Nephron progenitor cell (in vitro differentiated cells): ENCODE data around the gene GALNT10.
A peak's percentile ranks its signal among the peaks of the same experiment; 100 is the strongest.

Source experiments
- DNase-seq: peaks from one replicate; pipeline ENCODE4 v3.0.0; 2021
- H3K27ac Mint-ChIP-seq: 2 replicates; pipeline ENCODE4 v1.8.0; 2021; ENCODE audit warnings: mild to moderate bottlenecking, moderate library complexity, mixed read lengths
- H3K27me3 Mint-ChIP-seq: 2 replicates; pipeline ENCODE4 v1.8.0; 2021; ENCODE audit warnings: mild to moderate bottlenecking, low read depth, mixed read lengths; ENCODE audit not compliant: poor library complexity
- H3K36me3 Mint-ChIP-seq: 2 replicates; pipeline ENCODE4 v1.8.0; 2021; ENCODE audit warnings: low read depth, mixed read lengths
- H3K4me1 Mint-ChIP-seq: 2 replicates; pipeline ENCODE4 v1.8.0; 2021; ENCODE audit warnings: mixed read lengths
- H3K4me3 Mint-ChIP-seq: 2 replicates; pipeline ENCODE4 v1.8.0; 2021; ENCODE audit warnings: mild to moderate bottlenecking, moderate library complexity, mixed read lengths
- H3K9me3 Mint-ChIP-seq: 2 replicates; pipeline ENCODE4 v1.8.0; 2021; ENCODE audit warnings: mild to moderate bottlenecking, moderate library complexity, mixed read lengths
- TF ChIP-seq, protein P1 (sequence below): fragments of 200-600 bp; sonication (generic); IDR thresholded peaks from 2 replicates; pipeline ENCODE4 v1.5.0; 2021; ENCODE audit warnings: antibody characterized with exemption

GALNT10 gene

DNA sequence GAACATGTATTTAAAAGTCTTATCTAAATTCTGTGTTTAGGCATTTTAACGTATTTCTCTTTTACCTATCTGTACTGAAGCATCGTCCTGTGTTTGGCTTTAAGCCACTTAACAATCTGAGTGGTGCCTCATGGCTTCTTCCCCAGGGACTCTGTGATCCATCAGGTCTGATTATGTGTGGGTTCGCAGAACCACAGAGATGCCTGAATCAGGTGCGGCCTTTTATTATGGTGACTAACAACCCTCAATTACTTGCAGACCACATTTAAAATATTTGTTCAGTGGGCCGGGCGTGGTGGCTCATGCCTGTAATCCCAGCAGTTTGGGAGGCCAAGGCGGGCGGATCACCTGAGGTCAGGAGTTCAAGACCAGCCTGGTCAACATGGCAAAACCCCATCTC lies 215.7 kb downstream of the GALNT10 start:
- Mint-ChIP-seq H3K4me3 (no peak overlapping the region), H3K9me3 (no peaks in the 10 kb centered on the region), H3K36me3 (peaks cover 13% of the 10 kb centered on the region), H3K27ac (no peak overlapping the region), H3K27me3 (peaks cover 7% of the 10 kb centered on the region), H3K4me1 (peaks cover 48% of the 10 kb centered on the region)
- no peak for DNase-seq
- TF ChIP-seq, protein P1, sequence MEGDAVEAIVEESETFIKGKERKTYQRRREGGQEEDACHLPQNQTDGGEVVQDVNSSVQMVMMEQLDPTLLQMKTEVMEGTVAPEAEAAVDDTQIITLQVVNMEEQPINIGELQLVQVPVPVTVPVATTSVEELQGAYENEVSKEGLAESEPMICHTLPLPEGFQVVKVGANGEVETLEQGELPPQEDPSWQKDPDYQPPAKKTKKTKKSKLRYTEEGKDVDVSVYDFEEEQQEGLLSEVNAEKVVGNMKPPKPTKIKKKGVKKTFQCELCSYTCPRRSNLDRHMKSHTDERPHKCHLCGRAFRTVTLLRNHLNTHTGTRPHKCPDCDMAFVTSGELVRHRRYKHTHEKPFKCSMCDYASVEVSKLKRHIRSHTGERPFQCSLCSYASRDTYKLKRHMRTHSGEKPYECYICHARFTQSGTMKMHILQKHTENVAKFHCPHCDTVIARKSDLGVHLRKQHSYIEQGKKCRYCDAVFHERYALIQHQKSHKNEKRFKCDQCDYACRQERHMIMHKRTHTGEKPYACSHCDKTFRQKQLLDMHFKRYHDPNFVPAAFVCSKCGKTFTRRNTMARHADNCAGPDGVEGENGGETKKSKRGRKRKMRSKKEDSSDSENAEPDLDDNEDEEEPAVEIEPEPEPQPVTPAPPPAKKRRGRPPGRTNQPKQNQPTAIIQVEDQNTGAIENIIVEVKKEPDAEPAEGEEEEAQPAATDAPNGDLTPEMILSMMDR: no peak

DNA sequence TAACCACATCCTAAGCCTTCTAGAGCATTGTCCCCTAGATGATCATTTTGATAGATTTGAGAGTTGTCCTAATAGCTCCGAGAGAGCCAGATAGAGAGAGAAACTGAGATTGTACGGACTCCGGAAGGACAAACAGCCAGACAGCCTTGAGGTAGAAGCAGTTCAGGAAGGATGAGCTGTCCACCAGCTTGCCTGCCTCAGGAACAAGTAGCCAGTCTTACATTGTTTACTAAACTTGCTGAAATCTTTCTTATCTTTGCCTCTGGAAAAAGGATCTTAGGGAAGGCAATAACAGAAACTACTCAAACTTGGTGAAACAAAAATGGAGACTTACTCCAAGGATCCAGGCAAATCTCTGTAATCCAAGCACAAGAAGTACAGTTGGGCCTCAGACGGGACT lies 216.3 kb downstream of the GALNT10 start:
- TF ChIP-seq, protein P1: no peak
- DNase-seq: no peak
- H3K9me3 Mint-ChIP-seq: no peaks in the 10 kb centered on the region
- H3K4me3 Mint-ChIP-seq: no peak overlapping the region
- peak overlapping the region; percentile 60 for H3K27ac Mint-ChIP-seq
- peaks cover 7% of the 10 kb centered on the region for H3K27me3 Mint-ChIP-seq
- H3K4me1 Mint-ChIP-seq: peaks cover 48% of the 10 kb centered on the region
- peaks cover 19% of the 10 kb centered on the region for H3K36me3 Mint-ChIP-seq

DNA sequence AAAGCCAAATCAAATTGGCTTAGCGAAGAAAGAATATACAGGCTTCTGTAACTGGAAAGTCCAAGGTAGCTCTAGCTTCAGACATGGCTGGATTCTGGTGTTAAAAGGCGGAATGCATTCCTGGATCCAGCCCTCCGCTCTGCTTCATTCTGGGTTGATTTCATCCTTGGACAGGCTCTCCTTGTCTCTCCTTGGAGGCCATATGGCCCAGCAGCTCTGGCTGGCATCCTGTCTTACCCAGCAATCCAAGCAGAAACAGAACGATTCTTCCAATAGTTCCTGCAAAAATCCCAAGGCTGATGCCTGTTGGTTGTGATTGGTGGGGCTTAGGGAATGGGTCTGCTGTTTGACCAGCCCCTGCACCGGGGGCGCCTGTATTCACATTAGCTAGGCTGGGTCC lies 218.3 kb downstream of the GALNT10 start:
- Mint-ChIP-seq H3K4me3 (no peak overlapping the region), H3K36me3 (peaks cover 32% of the 10 kb centered on the region), H3K4me1 (peaks cover 58% of the 10 kb centered on the region), H3K27me3 (peaks cover 7% of the 10 kb centered on the region), H3K9me3 (no peaks in the 10 kb centered on the region), H3K27ac (no peak overlapping the region)
- no peak for DNase-seq
- TF ChIP-seq, protein P1: no peak

DNA sequence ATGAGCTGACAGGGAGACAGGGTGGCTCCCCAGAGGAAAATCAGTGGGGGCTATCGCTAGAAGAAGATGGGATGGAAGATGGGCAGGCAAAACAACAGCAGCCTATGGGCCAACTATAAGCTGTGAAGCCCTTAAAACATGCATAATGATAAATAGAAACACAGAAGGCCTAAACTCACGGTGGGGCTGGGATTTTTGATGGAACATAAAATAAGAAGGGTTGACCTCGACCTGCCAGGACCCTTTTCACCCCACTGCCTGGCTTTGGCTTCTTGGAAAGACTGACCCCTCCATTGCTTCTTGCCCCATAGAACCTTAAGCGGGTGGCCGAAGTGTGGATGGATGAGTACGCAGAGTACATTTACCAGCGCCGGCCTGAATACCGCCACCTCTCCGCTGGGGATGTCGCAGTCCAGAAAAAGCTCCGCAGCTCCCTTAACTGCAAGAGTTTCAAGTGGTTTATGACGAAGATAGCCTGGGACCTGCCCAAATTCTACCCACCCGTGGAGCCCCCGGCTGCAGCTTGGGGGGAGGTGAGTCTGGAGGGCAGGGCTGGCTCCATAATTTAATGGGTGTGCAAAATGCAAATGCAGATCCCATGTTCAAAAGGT lies 218.8 kb downstream of the GALNT10 start:
- Mint-ChIP-seq H3K36me3 (peaks cover 38% of the 10 kb centered on the region), H3K9me3 (no peaks in the 10 kb centered on the region), H3K4me1 (peaks cover 54% of the 10 kb centered on the region), H3K4me3 (no peak overlapping the region), H3K27me3 (peaks cover 7% of the 10 kb centered on the region), H3K27ac (no peak overlapping the region)
- no peak for DNase-seq
- TF ChIP-seq, protein P1: no peak

DNA sequence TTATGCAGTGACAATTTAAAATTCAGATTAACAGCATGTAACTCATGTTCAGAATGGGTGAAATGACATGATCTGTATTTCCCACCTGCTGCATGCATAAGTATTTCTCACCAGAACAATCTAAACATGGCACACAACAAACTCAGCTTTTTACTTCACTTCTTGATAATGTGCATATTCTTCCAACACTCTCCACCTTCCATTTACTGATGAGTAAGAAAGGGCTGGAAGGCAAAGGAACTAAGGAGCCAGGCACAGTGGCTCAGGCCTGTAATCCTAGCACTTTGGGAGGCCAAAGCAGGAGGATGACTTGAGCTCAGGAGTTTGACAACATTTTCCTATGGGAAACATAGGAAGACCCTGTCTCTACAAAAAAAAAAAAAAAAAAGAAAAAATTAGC lies 219.5 kb downstream of the GALNT10 start:
- no peaks in the 10 kb centered on the region for H3K9me3 Mint-ChIP-seq

DNA sequence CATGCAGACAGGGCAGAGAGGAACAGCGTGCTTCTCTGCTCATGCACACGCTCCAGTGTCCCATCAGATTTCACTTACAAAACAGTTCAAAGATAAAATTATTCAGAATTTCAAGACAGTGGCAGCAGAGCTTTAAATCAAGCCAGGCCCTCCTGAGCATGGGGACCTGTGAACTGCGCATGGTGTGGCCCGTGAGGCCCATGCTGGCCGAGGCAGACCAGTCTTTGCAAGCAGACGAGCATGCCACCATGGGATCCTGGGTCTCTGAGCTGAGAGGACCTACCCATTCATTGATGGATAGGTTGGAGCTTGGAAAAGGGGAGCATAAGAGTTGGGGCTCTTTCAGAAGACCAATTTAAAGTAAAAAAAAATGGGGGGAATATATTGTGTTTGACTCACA lies 220.3 kb downstream of the GALNT10 start:
- Mint-ChIP-seq H3K4me3 (no peak overlapping the region), H3K4me1 (peaks cover 39% of the 10 kb centered on the region), H3K36me3 (peaks cover 45% of the 10 kb centered on the region), H3K27ac (no peak overlapping the region), H3K27me3 (no peaks in the 10 kb centered on the region), H3K9me3 (no peaks in the 10 kb centered on the region)
- TF ChIP-seq, protein P1: no peak
- no peak for DNase-seq

More for the DNA sequence above, 219.5 kb downstream of the GALNT10 start:
- peaks cover 2% of the 10 kb centered on the region for H3K27me3 Mint-ChIP-seq
- H3K4me3 Mint-ChIP-seq: no peak overlapping the region
- peaks cover 43% of the 10 kb centered on the region for H3K36me3 Mint-ChIP-seq
- no peak for DNase-seq
- TF ChIP-seq, protein P1: no peak
- H3K27ac Mint-ChIP-seq: no peak overlapping the region
- peaks cover 47% of the 10 kb centered on the region for H3K4me1 Mint-ChIP-seq
